Measurements from ENCODE around the gene PCNX2. TPM values are rescaled to one million over a fixed set of nuclear protein-coding genes. Genes with fewer than 3 reads are reported as not detected.

The PCNX2 gene
- total and polyA plus RNA-seq, 2 experiments from 2014 or later = 3.9 to 11.0 TPM

GRCh38 chr1:233278631-233279030 is 16.9 kb downstream of the PCNX2 start:
- no peak overlapping the region for H3K4me3 ChIP-seq
- H4K20me1 ChIP-seq (ENCODE audit: insufficient read depth, poor library complexity, severe bottlenecking) = no peaks in the 10 kb centered on the region
- H3K79me2 ChIP-seq = no peaks in the 10 kb centered on the region
- no peaks in the 10 kb centered on the region for H3K4me1 ChIP-seq (ENCODE audit: insufficient read depth)
- H3K27me3 ChIP-seq = no peaks in the 10 kb centered on the region
- H3K9me3 ChIP-seq (ENCODE audit: low read depth) = no peaks in the 10 kb centered on the region
- no peak overlapping the region for H2AFZ ChIP-seq
- 100% methylated on average over 1 of the region's 1 CpG for WGBS (ENCODE audit: low lambda C conversion rate, missing lambda C conversion rate)
- TF ChIP-seq EZH2phosphoT487 (IDR thresholded peaks at IDR 0.05; ENCODE audit: low read depth, severe bottlenecking, unreplicated experiment) (no peak), EZH2 (IDR thresholded peaks at IDR 0.05; ENCODE audit: borderline replicate concordance) (no peak), CTCF (IDR thresholded peaks at IDR 0.05; ENCODE audit: poor library complexity) (no peak)
- no peak for DNase-seq (ENCODE audit: low spot score)
- H3K4me2 ChIP-seq = no peak overlapping the region
- H3K9me2 ChIP-seq (replicated peaks; ENCODE audit: insufficient read depth) = no peaks in the 10 kb centered on the region
- H3K27ac ChIP-seq = no peak overlapping the region
- no peaks in the 10 kb centered on the region for H3K36me3 ChIP-seq (replicated peaks; ENCODE audit: insufficient read depth, low read depth)

- TF ChIP-seq EZH2phosphoT487 (IDR thresholded peaks at IDR 0.05; ENCODE audit: low read depth, severe bottlenecking, unreplicated experiment) (no peak), EZH2 (IDR thresholded peaks at IDR 0.05; ENCODE audit: borderline replicate concordance) (no peak), CTCF (IDR thresholded peaks at IDR 0.05; ENCODE audit: poor library complexity) (no peak)
- no peaks in the 10 kb centered on the region for H3K79me2 ChIP-seq
Observed at GRCh38 chr1:233277637-233278606, 17.6 kb downstream of the PCNX2 start.

GRCh38 chr1:233269656-233270055 is 25.9 kb downstream of the PCNX2 start:
- H3K4me2 ChIP-seq = no peak overlapping the region
- no peaks in the 10 kb centered on the region for H3K9me3 ChIP-seq (ENCODE audit: low read depth)
- TF ChIP-seq CTCF (IDR thresholded peaks at IDR 0.05; ENCODE audit: poor library complexity) (no peak), EZH2phosphoT487 (IDR thresholded peaks at IDR 0.05; ENCODE audit: low read depth, severe bottlenecking, unreplicated experiment) (no peak), EZH2 (IDR thresholded peaks at IDR 0.05; ENCODE audit: borderline replicate concordance) (no peak)
- H3K27ac ChIP-seq = no peak overlapping the region
- no peaks in the 10 kb centered on the region for H4K20me1 ChIP-seq (ENCODE audit: insufficient read depth, poor library complexity, severe bottlenecking)
- no peaks in the 10 kb centered on the region for H3K27me3 ChIP-seq
- H3K4me1 ChIP-seq (ENCODE audit: insufficient read depth) = no peaks in the 10 kb centered on the region
- H3K36me3 ChIP-seq (replicated peaks; ENCODE audit: insufficient read depth, low read depth) = no peaks in the 10 kb centered on the region
- WGBS (ENCODE audit: low lambda C conversion rate, missing lambda C conversion rate) = 45% methylated on average over 2 of the region's 2 CpGs
- H3K9me2 ChIP-seq (replicated peaks; ENCODE audit: insufficient read depth) = no peaks in the 10 kb centered on the region
- no peak overlapping the region for H3K4me3 ChIP-seq
- DNase-seq (ENCODE audit: low spot score) = peak; percentile 22
- no peak overlapping the region for H2AFZ ChIP-seq
- H3K79me2 ChIP-seq = no peaks in the 10 kb centered on the region

More at GRCh38 chr1:233277637-233278606, 17.6 kb downstream of the PCNX2 start:
- Histone ChIP-seq H3K36me3 (replicated peaks; ENCODE audit: insufficient read depth, low read depth) (no peaks in the 10 kb centered on the region), H3K9me3 (ENCODE audit: low read depth) (no peaks in the 10 kb centered on the region), H3K4me2 (no peak overlapping the region), H3K27ac (no peak overlapping the region), H2AFZ (no peak overlapping the region), H3K27me3 (no peaks in the 10 kb centered on the region), H4K20me1 (ENCODE audit: insufficient read depth, poor library complexity, severe bottlenecking) (no peaks in the 10 kb centered on the region), H3K4me1 (ENCODE audit: insufficient read depth) (no peaks in the 10 kb centered on the region), H3K9me2 (replicated peaks; ENCODE audit: insufficient read depth) (no peaks in the 10 kb centered on the region), H3K4me3 (no peak overlapping the region)
- no peak for DNase-seq (ENCODE audit: low spot score)
- 94% methylated on average over 7 of the region's 7 CpGs for WGBS (ENCODE audit: low lambda C conversion rate, missing lambda C conversion rate)

Data from hepatocyte (in vitro differentiated cells).